ENCODE measurements around the gene CREBBP.

CREBBP gene

GRCh38 chr16:3736116-3736515, 144.4 kb downstream of the CREBBP start:
- no peak for DNase-seq

- DNase-seq = no peak
Measured at GRCh38 chr16:3735541-3735940, 145.0 kb downstream of the CREBBP start.

- DNase-seq = peak in 5 of 56 donors; percentile 9 to 31 (median 12)
Measured at GRCh38 chr16:3734758-3735221, 145.7 kb downstream of the CREBBP start.

- DNase-seq = no peak
Measured at GRCh38 chr16:3734084-3734757, 146.3 kb downstream of the CREBBP start.

- no peak for DNase-seq
Measured at GRCh38 chr16:3732171-3732570, 148.3 kb downstream of the CREBBP start.

- no peak for DNase-seq
Measured at GRCh38 chr16:3731126-3731935, 149.2 kb downstream of the CREBBP start.

- DNase-seq = no peak
Measured at GRCh38 chr16:3730161-3731125, 150.1 kb downstream of the CREBBP start.

- DNase-seq = no peak
Measured at GRCh38 chr16:3729161-3730112, 151.1 kb downstream of the CREBBP start.

GRCh38 chr16:3728424-3729160, 151.9 kb downstream of the CREBBP start:
- no peak for DNase-seq

GRCh38 chr16:3727806-3728381, 152.6 kb downstream of the CREBBP start:
- DNase-seq = no peak

- DNase-seq = no peak
Measured at GRCh38 chr16:3726021-3726687, 154.4 kb downstream of the CREBBP start.

GRCh38 chr16:3725276-3725675, 155.2 kb downstream of the CREBBP start:
- no peak for DNase-seq

- DNase-seq = no peak
Measured at GRCh38 chr16:3722508-3722907, 158.0 kb downstream of the CREBBP start.

- no peak for DNase-seq
Measured at GRCh38 chr16:3720418-3720817, 160.1 kb downstream of the CREBBP start.

GRCh38 chr16:3718628-3719027, 161.9 kb downstream of the CREBBP start:
- no peak for DNase-seq

- DNase-seq = no peak
Measured at GRCh38 chr16:3718019-3718391, 162.5 kb downstream of the CREBBP start.

- peak in 55 of 56 donors; percentile 38 to 95 (median 85) for DNase-seq
Measured at GRCh38 chr16:3717235-3718018, 163.1 kb downstream of the CREBBP start, which contains the start of gene TRAP1. Gene TRAP1 (minus strand): TSS chr16:3717524. CDS start chr16:3717508, 16 bp downstream.

- DNase-seq = peak in 11 of 56 donors; percentile 1 to 51 (median 33)
Measured at GRCh38 chr16:3716831-3717234, 163.7 kb downstream of the CREBBP start.
